ENCODE measurements around the gene TTBK1. TPM values are rescaled to one million over a fixed set of nuclear protein-coding genes. Genes with fewer than 3 reads are reported as not detected.
A peak's percentile ranks its signal among the peaks of the same experiment; 100 is the strongest.

The TTBK1 gene
- total and polyA plus RNA-seq, 8 donors, result 0.05 to 0.37 (median 0.14) TPM; not detected in 3

DNA sequence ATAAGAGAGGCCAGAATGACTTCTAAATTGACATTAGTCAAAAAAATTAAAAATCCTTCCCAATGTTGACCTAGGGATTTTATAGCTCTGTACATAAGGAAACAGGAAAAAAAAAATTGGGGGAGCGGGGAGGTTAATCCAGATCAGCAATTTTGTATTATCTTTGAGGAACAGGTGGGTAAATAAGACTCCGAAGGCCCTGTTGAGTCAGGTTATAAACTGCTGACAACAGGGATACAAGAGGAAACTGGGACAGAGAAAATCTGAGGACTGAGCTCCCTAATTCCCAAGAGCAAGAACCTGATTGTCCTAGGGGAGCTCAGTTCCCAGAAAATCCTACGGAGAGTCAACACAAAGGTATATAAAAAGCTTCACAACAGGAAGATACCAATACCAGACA, 92.2 kb downstream of the TTBK1 start:
- Histone ChIP-seq H3K4me1 (peaks cover 7 to 19% (median 9%) of the 10 kb centered on the region in 4 donors), H3K9me3 (no peaks in the 10 kb centered on the region), H3K4me3 (no peak overlapping the region), H3K27me3 (no peaks in the 10 kb centered on the region), H3K27ac (peak overlapping the region in 2 of 5 donors; percentile 6 to 33), H3K36me3 (peaks cover 21 to 38% (median 35%) of the 10 kb centered on the region in 4 donors)
- DNase-seq, result peak in 1 of 2 donors; percentile 41
- intact Hi-C loops (cut with DNase I; ENCODE audit: low total_unique reads), result loop anchor here (10.0 kb wide), 1 partner anchor 61 kb away; no protein-coding TSS in a partner anchor
- 37 to 62% (median 49%) methylated on average over 3 of the region's 3 CpGs for WGBS, 5 donors
- no peak for TF ChIP-seq POLR2A (IDR thresholded peaks at IDR 0.05)
- TF ChIP-seq, protein P1, sequence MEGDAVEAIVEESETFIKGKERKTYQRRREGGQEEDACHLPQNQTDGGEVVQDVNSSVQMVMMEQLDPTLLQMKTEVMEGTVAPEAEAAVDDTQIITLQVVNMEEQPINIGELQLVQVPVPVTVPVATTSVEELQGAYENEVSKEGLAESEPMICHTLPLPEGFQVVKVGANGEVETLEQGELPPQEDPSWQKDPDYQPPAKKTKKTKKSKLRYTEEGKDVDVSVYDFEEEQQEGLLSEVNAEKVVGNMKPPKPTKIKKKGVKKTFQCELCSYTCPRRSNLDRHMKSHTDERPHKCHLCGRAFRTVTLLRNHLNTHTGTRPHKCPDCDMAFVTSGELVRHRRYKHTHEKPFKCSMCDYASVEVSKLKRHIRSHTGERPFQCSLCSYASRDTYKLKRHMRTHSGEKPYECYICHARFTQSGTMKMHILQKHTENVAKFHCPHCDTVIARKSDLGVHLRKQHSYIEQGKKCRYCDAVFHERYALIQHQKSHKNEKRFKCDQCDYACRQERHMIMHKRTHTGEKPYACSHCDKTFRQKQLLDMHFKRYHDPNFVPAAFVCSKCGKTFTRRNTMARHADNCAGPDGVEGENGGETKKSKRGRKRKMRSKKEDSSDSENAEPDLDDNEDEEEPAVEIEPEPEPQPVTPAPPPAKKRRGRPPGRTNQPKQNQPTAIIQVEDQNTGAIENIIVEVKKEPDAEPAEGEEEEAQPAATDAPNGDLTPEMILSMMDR (IDR thresholded peaks at IDR 0.05), result no peak
- TF ChIP-seq POLR2AphosphoS5 (IDR thresholded peaks at IDR 0.05), result no peak
- no peak for TF ChIP-seq EP300 (IDR thresholded peaks at IDR 0.05)

DNA sequence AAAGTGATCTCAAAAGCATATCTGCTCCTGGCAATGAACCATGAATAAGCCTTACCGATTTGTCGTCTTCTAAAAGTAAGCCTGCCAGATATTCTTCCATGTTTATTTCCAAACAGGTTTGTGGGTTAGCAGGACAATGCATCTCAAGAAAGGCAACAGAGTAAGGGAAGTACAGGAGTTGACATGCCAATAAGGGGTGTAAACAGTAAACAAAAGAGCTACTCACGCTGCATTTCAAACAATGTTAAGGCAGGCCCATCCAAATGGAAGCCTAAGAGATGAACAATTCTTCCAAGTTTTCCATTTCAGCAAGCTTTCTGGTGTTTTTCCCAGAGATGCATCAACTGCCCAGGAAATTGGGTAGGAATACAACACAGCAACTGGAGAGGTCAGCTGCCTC, 93.1 kb downstream of the TTBK1 start:
- TF ChIP-seq EP300 (IDR thresholded peaks at IDR 0.05) (no peak), POLR2A (IDR thresholded peaks at IDR 0.05) (no peak), POLR2AphosphoS5 (IDR thresholded peaks at IDR 0.05) (no peak)
- TF ChIP-seq, protein P1 (IDR thresholded peaks at IDR 0.05), result no peak
- H3K4me3 ChIP-seq, result no peak overlapping the region
- WGBS, 5 donors, result 52 to 67% (median 59%) methylated on average over 3 of the region's 3 CpGs
- intact Hi-C loops (cut with DNase I; ENCODE audit: low total_unique reads), result loop anchor here (10.0 kb wide), 1 partner anchor 62 kb away; no protein-coding TSS in a partner anchor
- H3K36me3 ChIP-seq, result peaks cover 29 to 47% (median 44%) of the 10 kb centered on the region in 4 donors
- peaks cover 7 to 19% (median 9%) of the 10 kb centered on the region in 4 donors for H3K4me1 ChIP-seq
- H3K27ac ChIP-seq, result no peak overlapping the region
- no peaks in the 10 kb centered on the region for H3K27me3 ChIP-seq
- DNase-seq, result no peak
- no peaks in the 10 kb centered on the region for H3K9me3 ChIP-seq

Small RNA genes lying within 50 kb of the gene (small RNA-seq; reads per million reads assigned to genes)
- 0 reads per million in 4 donors for gene RPL12P47

Other genes with a start within 250 kb of the TTBK1 start
- 10 to 100 TPM in 4 of 5 donors, 1 to 10 TPM in 1; 3.6 to 61.3 (median 27.7) TPM for gene MEA1, start 229.5 kb upstream of the TTBK1 start, total RNA-seq
- 100 to 1,000 TPM in 2 of 3 donors, 10 to 100 TPM in 1; 95.2 to 118 (median 102) TPM for gene MEA1, start 229.5 kb upstream of the TTBK1 start, polyA plus RNA-seq
- gene KLHDC3, start 229.2 kb upstream of the TTBK1 start, total RNA-seq, result 10 to 100 TPM; 40.0 to 88.5 (median 66.5) TPM
- gene KLHDC3, start 229.2 kb upstream of the TTBK1 start, polyA plus RNA-seq, result 10 to 100 TPM; 57.7 to 85.0 (median 84.2) TPM
- 10 to 100 TPM in 4 of 5 donors, 1 to 10 TPM in 1; 3.5 to 61.1 (median 37.1) TPM for gene RRP36, start 221.9 kb upstream of the TTBK1 start, total RNA-seq
- gene RRP36, start 221.9 kb upstream of the TTBK1 start, polyA plus RNA-seq, result 10 to 100 TPM; 27.8 to 47.7 (median 39.6) TPM
- gene CUL7, start 189.6 kb upstream of the TTBK1 start, total RNA-seq, result 10 to 100 TPM in 4 of 5 donors, 1 to 10 TPM in 1; 9.9 to 26.1 (median 14.1) TPM
- 1 to 10 TPM; 4.4 to 5.9 (median 4.7) TPM for gene CUL7, start 189.6 kb upstream of the TTBK1 start, polyA plus RNA-seq
- gene MRPL2, start 184.0 kb upstream of the TTBK1 start, total RNA-seq, result 10 to 100 TPM in 2 of 5 donors, 1 to 10 TPM in 3; 3.5 to 28.1 (median 8.8) TPM
- gene MRPL2, start 184.0 kb upstream of the TTBK1 start, polyA plus RNA-seq, result 10 to 100 TPM; 40.0 to 74.8 (median 49.8) TPM
- gene KLC4, start 183.8 kb upstream of the TTBK1 start, total RNA-seq, result 100 to 1,000 TPM in 2 of 5 donors, 10 to 100 TPM in 3; 24.4 to 410 (median 61.1) TPM
- 10 to 100 TPM; 23.5 to 38.5 (median 31.1) TPM for gene KLC4, start 183.8 kb upstream of the TTBK1 start, polyA plus RNA-seq
- gene PTK7, start 167.2 kb upstream of the TTBK1 start, total RNA-seq, result 10 to 100 TPM in 4 of 5 donors, 1 to 10 TPM in 1; 8.2 to 64.9 (median 28.8) TPM
- 10 to 100 TPM in 2 of 3 donors, 1 to 10 TPM in 1; 4.0 to 31.1 (median 12.1) TPM for gene PTK7, start 167.2 kb upstream of the TTBK1 start, polyA plus RNA-seq
- 10 to 100 TPM; 10.5 to 40.6 (median 25.5) TPM for gene SRF, start 72.2 kb upstream of the TTBK1 start, total RNA-seq
- 10 to 100 TPM; 21.7 to 25.6 (median 22.5) TPM for gene SRF, start 72.2 kb upstream of the TTBK1 start, polyA plus RNA-seq
- gene CUL9, start 61.3 kb upstream of the TTBK1 start, total RNA-seq, result 100 to 1,000 TPM in 1 of 5 donors, 10 to 100 TPM in 4; 22.8 to 120 (median 53.9) TPM
- gene CUL9, start 61.3 kb upstream of the TTBK1 start, polyA plus RNA-seq, result 10 to 100 TPM; 35.7 to 49.7 (median 40.3) TPM
- gene DNPH1, start 14.0 kb upstream of the TTBK1 start, total RNA-seq, result 100 to 1,000 TPM in 1 of 5 donors, 10 to 100 TPM in 3, not detected in 1; 42.9 to 136 (median 66.5) TPM
- 100 to 1,000 TPM; 109 to 158 (median 113) TPM for gene DNPH1, start 14.0 kb upstream of the TTBK1 start, polyA plus RNA-seq
- gene SLC22A7, start 54.8 kb downstream of the TTBK1 start, total RNA-seq, result not detected
- not detected for gene SLC22A7, start 54.8 kb downstream of the TTBK1 start, polyA plus RNA-seq
- gene CRIP3, start 65.3 kb downstream of the TTBK1 start, total RNA-seq, result under 1 TPM in 1 of 5 donors, not detected in 4; 0.92 TPM
- 1 to 10 TPM in 1 of 3 donors, under 1 TPM in 1, not detected in 1; 0.37 to 1.6 TPM for gene CRIP3, start 65.3 kb downstream of the TTBK1 start, polyA plus RNA-seq
- gene ZNF318, start 126.2 kb downstream of the TTBK1 start, total RNA-seq, result 10 to 100 TPM in 3 of 5 donors, 1 to 10 TPM in 2; 5.8 to 13.3 (median 12.3) TPM
- 1 to 10 TPM; 2.6 to 4.8 (median 2.6) TPM for gene ZNF318, start 126.2 kb downstream of the TTBK1 start, polyA plus RNA-seq
- gene ABCC10, start 184.1 kb downstream of the TTBK1 start, total RNA-seq, result 10 to 100 TPM; 18.7 to 67.4 (median 60.3) TPM
- 10 to 100 TPM in 2 of 3 donors, 1 to 10 TPM in 1; 7.9 to 30.6 (median 15.1) TPM for gene ABCC10, start 184.1 kb downstream of the TTBK1 start, polyA plus RNA-seq
- under 1 TPM in 1 of 5 donors, not detected in 4; 0.37 TPM for gene DLK2, start 212.1 kb downstream of the TTBK1 start, total RNA-seq
- 10 to 100 TPM in 1 of 3 donors, not detected in 2; 17.0 TPM for gene DLK2, start 212.1 kb downstream of the TTBK1 start, polyA plus RNA-seq
- gene TJAP1, start 234.1 kb downstream of the TTBK1 start, total RNA-seq, result 100 to 1,000 TPM in 1 of 5 donors, 10 to 100 TPM in 2, 1 to 10 TPM in 2; 8.4 to 182 (median 15.2) TPM
- 10 to 100 TPM; 10.8 to 17.5 (median 13.1) TPM for gene TJAP1, start 234.1 kb downstream of the TTBK1 start, polyA plus RNA-seq